ENCODE data around the gene STK11. TPM values are rescaled to one million over a fixed set of nuclear protein-coding genes. Genes with fewer than 3 reads are reported as not detected.

STK11 gene
- total RNA-seq = 71.4 TPM
- 10 to 100 TPM; 11.9 to 23.0 (median 17.4) TPM for polyA plus RNA-seq

DNA sequence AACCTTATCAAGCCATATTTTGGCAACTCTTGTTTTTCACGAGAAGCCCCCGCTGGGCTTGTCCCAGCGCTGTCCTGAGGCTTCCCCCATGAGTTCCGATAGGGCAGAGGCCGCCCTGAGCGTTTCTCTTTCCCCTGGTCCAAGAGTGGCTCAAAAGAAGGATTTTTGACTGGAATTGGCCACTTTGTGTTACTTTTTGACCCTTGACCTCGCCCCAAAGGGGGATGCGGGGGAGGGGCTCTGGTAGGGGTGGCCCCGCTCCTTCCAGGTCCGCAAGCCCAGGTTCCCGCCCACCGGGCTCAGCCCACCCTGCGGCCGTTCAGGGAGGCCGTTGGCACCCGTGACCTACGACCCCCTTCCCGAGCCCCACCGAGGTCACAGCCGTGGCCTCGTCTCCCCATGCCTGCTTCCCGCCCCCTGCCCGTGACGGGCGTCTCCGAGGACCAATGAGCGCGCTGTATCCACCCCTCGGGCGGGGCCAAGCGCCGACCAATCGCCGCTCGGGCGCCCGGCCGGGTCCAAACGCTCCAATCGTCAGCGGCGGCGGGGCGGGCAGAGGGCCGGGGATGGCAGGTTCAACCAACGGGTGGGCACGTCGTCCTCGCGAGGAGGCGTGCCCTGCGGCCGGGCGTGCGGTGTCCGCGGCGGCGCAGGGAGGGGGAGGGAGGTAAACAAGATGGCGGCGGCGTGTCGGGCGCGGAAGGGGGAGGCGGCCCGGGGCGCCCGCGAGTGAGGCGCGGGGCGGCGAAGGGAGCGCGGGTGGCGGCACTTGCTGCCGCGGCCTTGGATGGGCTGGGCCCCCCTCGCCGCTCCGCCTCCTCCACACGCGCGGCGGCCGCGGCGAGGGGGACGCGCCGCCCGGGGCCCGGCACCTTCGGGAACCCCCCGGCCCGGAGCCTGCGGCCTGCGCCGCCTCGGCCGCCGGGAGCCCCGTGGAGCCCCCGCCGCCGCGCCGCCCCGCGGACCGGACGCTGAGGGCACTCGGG, at the start of gene STK11:
STK11 (plus strand) TSS at position 665 of the 986 bp plus-strand sequence. CDS start 1,136 bp downstream, outside the sequence.
- Histone ChIP-seq H3K4me1 (ENCODE audit: control insufficient read depth, insufficient read depth, low read length, poor library complexity, severe bottlenecking) (peaks cover 52% of the 10 kb centered on the region), H3K9me3 (ENCODE audit: control insufficient read depth in 2 of 2, low read length in 2 of 2) (no peaks in the 10 kb centered on the region), H3K4me3 (ENCODE audit: low read depth, low read length) (peak within 1 kb of the TSS; percentile 70), H3K27me3 (ENCODE audit: control insufficient read depth, insufficient read depth, low read length) (no peaks in the 10 kb centered on the region), H3K36me3 (ENCODE audit: control insufficient read depth, insufficient read depth, low read length) (peaks cover 3% of the 10 kb centered on the region), H3K27ac (ENCODE audit: insufficient read depth, low read length, poor library complexity, severe bottlenecking) (peak within 1 kb of the TSS; percentile 76)
- peak; percentile 95 for ATAC-seq (ENCODE audit: low read depth in 2 of 2)
- Mint-ChIP-seq H3K4me1 (peaks cover 6 to 39% (median 12%) of the 10 kb centered on the region in 4 donors), H3K27ac (peak within 1 kb of the TSS; percentile 69 to 96 (median 92)), H3K27me3 (no peaks in the 10 kb centered on the region), H3K9me3 (no peaks in the 10 kb centered on the region), H3K36me3 (no peaks in the 10 kb centered on the region), H3K4me3 (peak within 1 kb of the TSS; percentile 94 to 99 (median 97))
- peak; percentile 99 for DNase-seq

DNA sequence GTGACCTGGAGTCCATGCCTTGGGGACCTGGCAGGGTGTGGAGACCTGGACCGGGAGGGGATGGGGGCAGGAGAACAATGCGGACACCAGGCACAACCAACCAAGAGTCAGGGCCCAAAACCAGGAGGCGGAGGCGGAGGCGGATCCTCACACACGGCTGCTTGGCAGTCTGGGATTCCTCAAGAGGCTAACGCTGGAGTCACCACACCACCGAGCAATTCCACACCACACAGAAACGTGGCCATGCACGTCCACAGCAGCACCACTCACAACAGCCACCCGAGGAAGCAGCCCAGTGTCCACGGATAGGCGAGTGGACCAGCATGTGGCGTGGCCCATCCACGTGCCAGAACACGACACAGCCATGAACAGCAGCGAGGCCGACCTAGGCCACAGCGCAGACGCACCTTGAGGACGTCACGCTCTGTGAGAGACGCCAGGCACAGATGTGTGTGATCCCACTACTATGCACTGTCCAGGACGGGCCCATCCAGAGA, 49.2 kb upstream of the STK11 start:
- H3K4me3 Mint-ChIP-seq = peak overlapping the region in 1 of 4 donors; percentile 32
- H3K36me3 Mint-ChIP-seq = no peaks in the 10 kb centered on the region
- H3K27me3 Mint-ChIP-seq = no peaks in the 10 kb centered on the region
- H3K4me1 Mint-ChIP-seq = peaks cover 0 to 4% (median 1%) of the 10 kb centered on the region in 4 donors
- no peak overlapping the region for H3K27ac ChIP-seq (ENCODE audit: insufficient read depth, low read length, poor library complexity, severe bottlenecking)
- H3K9me3 Mint-ChIP-seq = peaks cover 0 to 2% (median 0%) of the 10 kb centered on the region in 7 donors
- DNase-seq (no peak), ATAC-seq (ENCODE audit: low read depth in 2 of 2) (no peak)
- no peaks in the 10 kb centered on the region for H3K4me1 ChIP-seq (ENCODE audit: control insufficient read depth, insufficient read depth, low read length, poor library complexity, severe bottlenecking)
- H3K36me3 ChIP-seq (ENCODE audit: control insufficient read depth, insufficient read depth, low read length) = peaks cover 10% of the 10 kb centered on the region
- no peak overlapping the region for H3K4me3 ChIP-seq (ENCODE audit: low read depth, low read length)
- H3K9me3 ChIP-seq (ENCODE audit: control insufficient read depth in 2 of 2, low read length in 2 of 2) = no peaks in the 10 kb centered on the region
- H3K27me3 ChIP-seq (ENCODE audit: control insufficient read depth, insufficient read depth, low read length) = no peaks in the 10 kb centered on the region
- no peak overlapping the region for H3K27ac Mint-ChIP-seq

GRCh38 chr19:1156830-1157615, 48.6 kb upstream of the STK11 start:
- no peak overlapping the region for H3K4me3 Mint-ChIP-seq
- Histone ChIP-seq H3K36me3 (ENCODE audit: control insufficient read depth, insufficient read depth, low read length) (peaks cover 6% of the 10 kb centered on the region), H3K27ac (ENCODE audit: insufficient read depth, low read length, poor library complexity, severe bottlenecking) (no peak overlapping the region), H3K4me1 (ENCODE audit: control insufficient read depth, insufficient read depth, low read length, poor library complexity, severe bottlenecking) (no peaks in the 10 kb centered on the region), H3K27me3 (ENCODE audit: control insufficient read depth, insufficient read depth, low read length) (no peaks in the 10 kb centered on the region), H3K9me3 (ENCODE audit: control insufficient read depth in 2 of 2, low read length in 2 of 2) (no peaks in the 10 kb centered on the region), H3K4me3 (ENCODE audit: low read depth, low read length) (no peak overlapping the region)
- H3K27me3 Mint-ChIP-seq = no peaks in the 10 kb centered on the region
- H3K4me1 Mint-ChIP-seq = peaks cover 0 to 4% (median 1%) of the 10 kb centered on the region in 4 donors
- no peaks in the 10 kb centered on the region for H3K36me3 Mint-ChIP-seq
- H3K9me3 Mint-ChIP-seq = peaks cover 0 to 2% (median 0%) of the 10 kb centered on the region in 7 donors
- ATAC-seq (ENCODE audit: low read depth in 2 of 2) = no peak
- no peak for DNase-seq
- H3K27ac Mint-ChIP-seq = no peak overlapping the region

DNA sequence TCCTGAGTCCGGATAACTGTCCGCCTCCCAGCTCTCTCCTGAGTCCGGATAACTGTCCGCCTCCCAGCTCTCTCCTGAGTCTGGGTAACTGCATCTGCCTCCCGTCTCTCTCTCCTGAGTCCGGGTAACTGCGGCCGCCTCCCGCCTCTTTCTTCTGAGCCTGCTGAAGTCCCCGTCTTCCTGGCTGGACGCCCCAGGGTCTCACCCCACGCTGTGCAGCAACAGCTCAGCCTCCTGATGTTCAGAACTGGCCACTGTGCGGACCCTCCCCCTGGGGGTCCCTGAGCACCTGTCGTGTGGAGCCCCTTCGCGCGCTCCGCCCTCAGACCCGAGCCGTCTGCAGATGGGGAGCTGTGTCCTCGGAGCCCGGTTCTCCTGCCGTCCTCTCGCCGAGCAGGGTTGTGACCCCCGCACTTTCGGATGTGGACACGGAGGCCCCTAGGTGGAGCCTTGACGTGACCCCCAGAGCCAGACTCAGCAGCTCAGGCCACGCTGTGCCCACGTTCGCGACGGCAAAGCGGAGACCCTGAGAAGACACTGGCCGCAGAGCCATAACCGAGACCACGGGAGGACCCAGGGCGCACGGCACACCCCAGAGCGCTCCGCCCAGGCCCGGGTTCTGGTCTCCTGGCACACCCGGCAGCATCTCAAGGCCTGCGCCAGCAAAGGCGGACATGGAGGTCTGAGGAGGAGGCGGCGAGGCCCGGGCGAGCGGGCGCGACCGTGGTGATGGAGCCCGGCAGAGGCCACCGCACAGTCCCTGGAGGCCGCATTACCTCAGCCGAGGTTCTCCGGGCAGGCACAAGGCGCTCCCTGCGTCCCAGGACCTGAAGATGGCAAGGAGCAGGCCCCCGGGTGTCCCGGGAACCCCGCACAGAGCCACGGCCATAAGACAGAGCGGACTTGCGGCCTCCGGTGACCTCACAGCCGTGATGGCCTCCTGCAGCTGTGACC, 47.4 kb upstream of the STK11 start:
- Mint-ChIP-seq H3K27ac (no peak overlapping the region), H3K9me3 (peaks cover 0 to 2% (median 0%) of the 10 kb centered on the region in 7 donors), H3K4me3 (no peak overlapping the region), H3K36me3 (no peaks in the 10 kb centered on the region), H3K27me3 (no peaks in the 10 kb centered on the region), H3K4me1 (peaks cover 0 to 12% (median 3%) of the 10 kb centered on the region in 4 donors)
- H3K36me3 ChIP-seq (ENCODE audit: control insufficient read depth, insufficient read depth, low read length) = no peaks in the 10 kb centered on the region
- no peak for DNase-seq
- no peak overlapping the region for H3K27ac ChIP-seq (ENCODE audit: insufficient read depth, low read length, poor library complexity, severe bottlenecking)
- no peak overlapping the region for H3K4me3 ChIP-seq (ENCODE audit: low read depth, low read length)
- no peaks in the 10 kb centered on the region for H3K9me3 ChIP-seq (ENCODE audit: control insufficient read depth in 2 of 2, low read length in 2 of 2)
- H3K4me1 ChIP-seq (ENCODE audit: control insufficient read depth, insufficient read depth, low read length, poor library complexity, severe bottlenecking) = no peaks in the 10 kb centered on the region
- ATAC-seq (ENCODE audit: low read depth in 2 of 2) = no peak
- no peaks in the 10 kb centered on the region for H3K27me3 ChIP-seq (ENCODE audit: control insufficient read depth, insufficient read depth, low read length)

- Mint-ChIP-seq H3K4me3 (no peak overlapping the region), H3K27ac (no peak overlapping the region), H3K27me3 (no peaks in the 10 kb centered on the region), H3K4me1 (peaks cover 0 to 12% (median 3%) of the 10 kb centered on the region in 4 donors), H3K36me3 (no peaks in the 10 kb centered on the region), H3K9me3 (peaks cover 0 to 2% (median 0%) of the 10 kb centered on the region in 7 donors)
- H3K9me3 ChIP-seq (ENCODE audit: control insufficient read depth in 2 of 2, low read length in 2 of 2) = no peaks in the 10 kb centered on the region
- no peak overlapping the region for H3K4me3 ChIP-seq (ENCODE audit: low read depth, low read length)
- H3K27me3 ChIP-seq (ENCODE audit: control insufficient read depth, insufficient read depth, low read length) = no peaks in the 10 kb centered on the region
- no peak for ATAC-seq (ENCODE audit: low read depth in 2 of 2)
- no peak for DNase-seq
- H3K36me3 ChIP-seq (ENCODE audit: control insufficient read depth, insufficient read depth, low read length) = no peaks in the 10 kb centered on the region
- no peaks in the 10 kb centered on the region for H3K4me1 ChIP-seq (ENCODE audit: control insufficient read depth, insufficient read depth, low read length, poor library complexity, severe bottlenecking)
- H3K27ac ChIP-seq (ENCODE audit: insufficient read depth, low read length, poor library complexity, severe bottlenecking) = no peak overlapping the region
Observed at GRCh38 chr19:1158885-1159448, 46.6 kb upstream of the STK11 start.

DNA sequence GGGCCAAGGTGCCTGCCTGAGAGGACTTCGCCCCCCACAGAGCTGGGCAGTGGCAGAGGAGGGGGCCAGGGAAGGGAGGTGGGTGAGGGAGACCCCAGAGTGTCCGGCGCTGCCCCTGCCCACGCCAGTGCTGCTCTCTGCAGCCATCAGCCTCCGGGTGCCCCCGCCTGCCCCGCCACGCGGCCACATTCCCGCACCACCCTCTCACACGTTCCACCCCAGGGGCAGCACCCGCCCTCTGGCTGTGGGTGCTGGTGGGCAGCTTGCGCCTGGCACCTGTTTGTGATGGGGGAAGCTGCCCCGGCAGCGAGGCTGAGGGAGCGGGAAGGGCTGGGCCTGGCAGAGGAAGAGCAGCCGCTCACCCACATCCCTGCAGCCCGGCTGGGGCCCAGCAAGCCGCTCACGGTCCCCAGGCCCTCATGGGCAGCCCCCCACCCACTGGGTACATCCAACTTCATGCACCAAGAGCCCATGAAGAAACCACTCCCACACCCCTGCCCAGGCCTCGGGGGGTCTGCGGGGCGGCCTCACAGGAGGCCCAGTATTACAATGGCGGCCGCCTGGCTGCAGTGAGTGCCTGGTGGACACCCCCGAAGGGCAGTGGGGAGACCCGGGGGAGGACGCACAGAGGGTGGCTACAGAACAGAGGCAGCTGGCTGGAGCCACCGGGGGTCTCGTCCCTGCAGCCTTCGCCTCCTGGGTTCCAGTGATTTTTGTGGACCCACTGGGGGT, 45.5 kb upstream of the STK11 start:
- ATAC-seq (ENCODE audit: low read depth in 2 of 2) = no peak
- Histone ChIP-seq H3K27ac (ENCODE audit: insufficient read depth, low read length, poor library complexity, severe bottlenecking) (no peak overlapping the region), H3K27me3 (ENCODE audit: control insufficient read depth, insufficient read depth, low read length) (no peaks in the 10 kb centered on the region), H3K36me3 (ENCODE audit: control insufficient read depth, insufficient read depth, low read length) (no peaks in the 10 kb centered on the region), H3K4me3 (ENCODE audit: low read depth, low read length) (no peak overlapping the region), H3K9me3 (ENCODE audit: control insufficient read depth in 2 of 2, low read length in 2 of 2) (no peaks in the 10 kb centered on the region), H3K4me1 (ENCODE audit: control insufficient read depth, insufficient read depth, low read length, poor library complexity, severe bottlenecking) (no peaks in the 10 kb centered on the region)
- H3K27ac Mint-ChIP-seq = no peak overlapping the region
- peaks cover 0 to 12% (median 3%) of the 10 kb centered on the region in 4 donors for H3K4me1 Mint-ChIP-seq
- DNase-seq = no peak
- no peak overlapping the region for H3K4me3 Mint-ChIP-seq
- H3K27me3 Mint-ChIP-seq = no peaks in the 10 kb centered on the region
- no peaks in the 10 kb centered on the region for H3K36me3 Mint-ChIP-seq
- peaks cover 0 to 2% (median 0%) of the 10 kb centered on the region in 7 donors for H3K9me3 Mint-ChIP-seq

All from CD4-positive, CD25-positive, alpha-beta regulatory T cell (primary cell).